Fibroblast of pulmonary artery (primary cell): Measurements from ENCODE around the gene PCDHA12.
"Not testable (repeated sequence)": the region's sequence is repeated elsewhere in the genome, so short reads cannot be mapped to it uniquely, and the experiment has no call there.

ENCODE experiments used
- DNase-seq: peaks from one replicate; pipeline ENCODE4 v3.0.0-alpha.2; 2010; ENCODE audit warnings: low read depth
- H3K4me3 ChIP-seq: replicated peaks from 2 replicates; pipeline ENCODE4 v1.5.1; 2011; ENCODE audit warnings: low read depth, mild to moderate bottlenecking, control low read depth, low read length, moderate library complexity
- CTCF ChIP-seq: IDR thresholded peaks from 2 replicates; pipeline ENCODE4 v1.5.1; 2011; ENCODE audit warnings: mild to moderate bottlenecking, control low read depth, low read length, inconsistent platforms; ENCODE audit errors: missing control alignments

Gene PCDHA12

DNA sequence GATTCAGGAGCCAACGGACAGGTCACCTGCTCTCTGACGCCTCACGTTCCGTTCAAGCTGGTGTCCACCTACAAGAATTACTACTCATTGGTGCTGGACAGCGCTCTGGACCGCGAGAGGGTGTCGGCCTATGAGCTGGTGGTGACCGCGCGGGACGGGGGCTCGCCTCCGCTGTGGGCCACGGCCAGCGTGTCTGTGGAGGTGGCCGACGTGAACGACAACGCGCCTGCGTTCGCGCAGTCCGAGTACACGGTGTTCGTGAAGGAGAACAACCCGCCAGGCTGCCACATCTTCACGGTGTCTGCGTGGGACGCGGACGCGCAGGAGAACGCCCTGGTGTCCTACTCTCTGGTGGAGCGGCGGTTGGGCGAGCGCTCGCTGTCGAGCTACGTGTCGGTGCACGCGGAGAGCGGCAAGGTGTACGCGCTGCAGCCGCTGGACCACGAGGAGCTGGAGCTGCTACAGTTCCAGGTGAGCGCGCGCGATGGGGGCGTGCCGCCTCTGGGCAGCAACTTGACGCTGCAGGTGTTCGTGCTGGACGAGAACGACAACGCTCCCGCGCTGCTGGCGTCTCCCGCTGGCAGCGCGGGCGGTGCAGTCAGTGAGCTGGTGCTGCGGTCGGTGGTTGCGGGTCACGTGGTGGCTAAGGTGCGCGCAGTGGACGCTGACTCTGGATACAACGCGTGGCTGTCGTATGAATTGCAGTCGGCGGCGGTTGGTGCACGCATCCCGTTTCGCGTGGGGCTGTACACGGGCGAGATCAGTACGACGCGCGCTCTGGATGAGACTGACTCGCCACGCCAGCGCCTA lies 17.7 kb upstream of the PCDHA12 start:
- no peak for TF ChIP-seq CTCF
- DNase-seq, result no peak
- no peak overlapping the region for H3K4me3 ChIP-seq

- H3K4me3 ChIP-seq, result no peak overlapping the region
- no peak for TF ChIP-seq CTCF
Measured at GRCh38 chr5:140857987-140858240, 17.2 kb upstream of the PCDHA12 start.

GRCh38 chr5:140862441-140863295 lies 12.4 kb upstream of the PCDHA12 start:
- H3K4me3 ChIP-seq, result no peak overlapping the region
- no peak for TF ChIP-seq CTCF
- DNase-seq, result no peak

More at GRCh38 chr5:140857987-140858240, 17.2 kb upstream of the PCDHA12 start:
- DNase-seq, result no peak

- no peak for TF ChIP-seq CTCF
- DNase-seq, result no peak
- no peak within 1 kb of the TSS for H3K4me3 ChIP-seq
Measured at GRCh38 chr5:140868721-140869554, 6.2 kb upstream of the PCDHA12 start, which contains the start of gene PCDHA11. Gene PCDHA11 (plus strand): TSS chr5:140868957. CDS start chr5:140869104, 147 bp downstream.

DNA sequence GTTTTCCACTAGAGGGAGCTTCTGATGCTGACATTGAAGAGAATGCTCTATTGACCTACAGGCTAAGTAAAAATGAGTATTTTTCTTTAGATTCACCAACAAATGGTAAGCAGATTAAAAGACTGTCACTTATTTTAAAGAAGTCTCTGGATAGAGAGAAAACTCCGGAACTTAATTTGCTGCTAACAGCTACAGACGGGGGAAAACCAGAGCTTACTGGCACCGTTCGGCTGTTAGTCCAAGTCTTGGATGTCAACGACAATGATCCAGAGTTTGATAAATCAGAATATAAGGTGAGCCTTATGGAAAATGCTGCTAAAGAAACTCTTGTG lies 5.6 kb upstream of the PCDHA12 start:
- no peak overlapping the region for H3K4me3 ChIP-seq
- no peak for TF ChIP-seq CTCF
- no peak for DNase-seq

- no peak for DNase-seq
- TF ChIP-seq CTCF, result no peak
- H3K4me3 ChIP-seq, result no peak overlapping the region
Measured at GRCh38 chr5:140870221-140871201, 4.6 kb upstream of the PCDHA12 start.

- H3K4me3 ChIP-seq, DNase-seq: not testable (repeated sequence)
Measured at GRCh38 chr5:140876541-140877261, 1.6 kb downstream of the PCDHA12 start.
